SIG-M5 (cell line): ENCODE measurements around the gene TMIGD2.
"Not testable (repeated sequence)": the region's sequence is repeated elsewhere in the genome, so short reads cannot be mapped to it uniquely, and the experiment has no call there.

Experiments used
- DNase-seq: peaks from one replicate; lab custom pipeline; 2025; lab: John Stamatoyannopoulos, UW

The TMIGD2 gene, protein sequence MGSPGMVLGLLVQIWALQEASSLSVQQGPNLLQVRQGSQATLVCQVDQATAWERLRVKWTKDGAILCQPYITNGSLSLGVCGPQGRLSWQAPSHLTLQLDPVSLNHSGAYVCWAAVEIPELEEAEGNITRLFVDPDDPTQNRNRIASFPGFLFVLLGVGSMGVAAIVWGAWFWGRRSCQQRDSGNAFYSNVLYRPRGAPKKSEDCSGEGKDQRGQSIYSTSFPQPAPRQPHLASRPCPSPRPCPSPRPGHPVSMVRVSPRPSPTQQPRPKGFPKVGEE

DNA sequence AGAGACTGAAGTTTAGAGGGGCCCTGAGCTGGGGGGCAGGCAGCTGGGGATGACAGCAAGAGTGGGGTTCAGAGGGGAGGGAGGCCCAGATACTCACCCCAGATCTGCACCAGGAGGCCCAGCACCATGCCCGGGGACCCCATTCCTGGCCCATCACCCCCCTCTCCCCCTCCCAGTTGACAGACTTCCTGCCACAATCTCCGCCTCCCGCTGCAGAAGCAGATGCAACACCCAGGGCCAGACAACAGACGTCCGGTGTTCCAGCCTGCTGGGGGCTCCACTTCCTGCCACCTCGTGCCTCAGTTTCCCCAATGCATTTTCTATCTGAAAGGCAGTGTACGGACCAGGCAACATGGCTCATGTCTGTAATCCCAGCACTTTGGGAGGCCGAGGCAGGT, at the start of gene TMIGD2:
Gene TMIGD2, minus strand, starts transcription at position 147 of the 398 bp plus-strand sequence. Its CDS starts 4 bp downstream, at position 143.
- no peak for DNase-seq

DNA sequence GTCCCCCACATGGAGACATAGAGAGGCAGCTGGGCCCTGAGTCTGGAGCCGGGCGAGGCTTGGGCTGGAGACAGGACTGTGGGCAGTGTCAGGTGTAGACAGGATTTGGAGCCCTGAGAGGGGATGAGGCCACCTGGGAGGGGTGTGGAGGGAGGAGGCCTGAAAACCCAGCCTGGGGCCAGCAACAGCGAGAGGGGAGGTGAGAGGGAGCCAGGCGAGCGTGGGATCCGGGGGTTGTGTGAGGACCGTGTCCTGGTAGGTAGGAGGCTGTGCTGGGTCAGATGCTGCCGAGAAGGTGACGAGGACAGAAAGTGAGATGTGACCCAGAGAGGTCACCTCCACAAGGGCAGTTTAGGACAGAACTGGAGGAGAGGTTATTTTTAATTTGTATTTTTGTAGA, 48.5 kb upstream of the TMIGD2 start:
- no peak for DNase-seq

DNA sequence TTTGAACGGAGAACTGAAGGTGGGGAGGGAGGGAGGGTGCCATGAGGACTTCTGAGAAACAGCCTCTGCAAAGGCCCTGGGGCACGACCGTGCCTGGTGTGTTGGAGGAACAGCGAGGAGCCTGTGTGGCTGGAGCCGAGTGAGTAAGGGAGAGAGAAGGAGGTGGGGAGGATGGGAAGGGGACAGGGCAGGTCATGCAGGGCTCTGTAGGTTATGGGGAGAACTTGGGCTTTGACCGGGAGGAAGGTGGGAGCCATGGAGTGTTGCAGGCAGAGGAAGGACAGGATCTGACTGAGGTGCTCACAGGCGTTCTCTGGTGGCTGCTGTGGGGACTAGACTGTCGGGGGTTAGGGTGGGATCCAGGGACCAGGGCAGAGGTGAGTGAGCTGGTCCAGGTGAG, 47.9 kb upstream of the TMIGD2 start:
- no peak for DNase-seq

DNA sequence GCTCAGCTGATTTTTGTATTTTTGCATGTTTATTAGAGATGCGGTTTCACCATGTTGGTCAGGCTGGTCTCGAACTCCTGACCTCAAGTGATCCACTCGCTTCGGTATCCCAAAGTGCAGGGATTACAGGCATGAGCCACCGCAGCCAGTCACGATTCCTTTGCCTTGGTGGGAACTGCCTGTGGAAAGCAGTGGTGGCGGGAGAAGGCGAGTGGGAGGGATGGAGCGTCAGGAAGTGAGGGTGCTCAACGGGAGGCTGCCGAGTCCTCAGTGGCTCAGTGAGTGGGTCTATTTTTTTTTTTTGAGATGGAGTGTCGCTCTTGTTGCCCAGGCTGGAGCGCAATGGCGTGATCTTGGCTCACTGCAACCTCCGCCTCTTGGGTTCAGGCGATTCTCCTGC, 47.0 kb upstream of the TMIGD2 start:
- DNase-seq, result not testable (repeated sequence)

DNA sequence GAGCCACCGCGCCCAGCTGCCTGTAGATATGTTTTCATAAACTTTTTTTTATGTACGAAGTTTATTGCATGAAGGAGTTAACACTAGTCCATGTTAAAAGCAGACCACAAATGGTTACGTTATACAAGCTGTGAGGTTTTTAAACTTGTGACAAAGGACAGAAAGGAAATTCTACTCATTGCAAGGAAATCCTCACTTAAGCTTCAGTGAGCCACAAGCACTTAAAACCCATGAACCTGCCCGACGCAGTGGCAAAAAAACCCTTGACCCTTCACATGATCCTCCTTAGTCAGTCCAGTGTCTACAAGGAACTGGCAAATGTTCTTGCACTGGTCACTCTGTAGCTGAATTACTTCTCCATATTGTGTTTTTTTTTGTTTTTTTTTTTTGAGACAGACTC, 45.3 kb upstream of the TMIGD2 start:
- DNase-seq, result no peak

DNA sequence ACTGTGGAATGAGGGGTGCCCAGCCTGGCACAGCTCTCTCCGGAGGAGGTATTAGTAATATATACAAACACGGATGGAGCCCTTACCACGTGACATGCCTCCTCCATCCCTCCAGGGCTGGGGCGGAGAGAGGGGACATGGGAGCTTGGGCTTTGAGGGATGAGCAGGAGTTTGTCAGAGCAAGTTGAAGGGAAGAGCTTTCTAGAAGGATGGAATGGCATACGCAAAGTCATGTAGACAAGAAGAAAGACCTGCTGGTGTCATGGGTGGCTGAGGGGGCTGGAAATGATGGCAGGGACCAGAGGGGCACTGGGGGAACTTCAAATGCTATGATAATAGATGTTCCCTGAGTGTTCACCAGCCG, 43.8 kb upstream of the TMIGD2 start:
- DNase-seq, result no peak

DNA sequence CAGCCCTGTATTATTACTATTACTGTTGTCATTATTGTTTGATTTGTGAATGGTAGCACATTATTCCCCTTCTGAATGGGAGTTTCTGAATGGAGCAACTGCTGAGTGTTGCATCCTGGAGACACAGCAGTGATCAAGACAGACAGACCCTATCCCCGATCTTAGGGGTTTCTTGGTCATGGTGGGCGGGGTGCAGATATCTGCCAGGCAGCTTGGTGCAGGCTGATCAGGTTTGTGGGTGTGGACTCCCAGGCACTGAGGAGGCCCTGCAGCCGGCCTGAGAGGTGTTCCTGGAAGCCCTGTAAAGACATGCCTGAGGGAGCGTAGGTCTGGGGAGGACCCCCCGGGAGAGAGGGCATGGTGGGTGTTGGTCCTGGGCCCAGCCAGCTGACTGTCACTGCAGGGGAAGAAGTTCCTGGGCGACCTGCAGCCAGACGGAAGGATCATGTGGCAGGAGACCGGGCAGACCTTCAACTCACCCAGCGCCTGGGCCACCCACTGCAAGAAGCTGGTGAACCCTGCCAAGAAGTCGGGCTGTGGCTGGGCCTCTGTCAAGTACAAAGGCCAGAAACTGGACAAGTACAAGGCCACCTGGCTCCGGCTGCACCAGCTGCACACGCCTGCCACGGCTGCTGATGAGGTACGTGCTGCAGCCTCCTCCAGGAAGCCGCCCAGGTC, 43.3 kb upstream of the TMIGD2 start:
- DNase-seq, result no peak

DNA sequence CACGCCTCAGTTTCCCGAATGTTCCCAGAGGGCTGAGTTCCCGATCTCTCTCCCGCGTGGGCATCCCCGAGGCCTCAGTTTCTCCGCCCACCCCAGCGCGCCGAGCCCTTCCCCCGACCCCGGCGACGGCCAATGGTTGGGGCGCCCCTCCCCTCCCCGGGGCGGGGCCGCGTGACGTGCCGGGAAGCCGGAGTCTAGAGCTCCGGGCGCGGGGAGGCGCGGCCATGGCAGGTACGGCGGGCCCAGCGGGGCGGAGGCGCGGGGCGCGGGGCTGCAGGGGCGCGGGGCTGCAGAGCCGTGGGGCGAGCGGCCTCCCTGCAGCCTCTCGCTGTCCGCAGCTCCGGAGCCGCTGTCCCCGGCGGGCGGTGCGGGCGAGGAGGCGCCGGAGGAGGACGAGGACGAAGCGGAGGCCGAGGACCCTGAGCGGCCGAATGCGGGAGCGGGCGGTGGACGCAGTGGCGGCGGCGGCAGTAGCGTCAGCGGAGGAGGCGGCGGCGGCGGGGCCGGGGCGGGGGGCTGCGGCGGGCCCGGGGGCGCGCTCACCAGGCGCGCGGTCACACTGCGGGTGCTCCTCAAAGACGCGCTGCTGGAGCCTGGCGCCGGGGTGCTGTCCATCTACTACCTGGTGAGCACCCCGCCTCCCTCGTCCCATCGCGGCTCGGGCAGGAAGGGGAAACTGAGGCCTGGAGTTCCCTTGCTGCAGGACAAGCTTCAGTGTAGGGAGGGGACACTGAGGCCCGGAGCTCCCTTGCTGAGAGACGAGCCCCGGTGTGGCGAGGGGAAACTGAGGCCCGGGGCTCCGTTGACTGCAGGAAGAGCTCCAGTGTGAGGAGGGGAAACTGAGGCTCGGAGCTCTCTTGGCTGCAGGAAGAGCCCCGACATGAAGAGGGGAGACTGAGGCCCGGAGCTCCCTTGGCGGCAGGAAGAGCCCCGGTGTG, 41.5 kb upstream of the TMIGD2 start, which contains the start of gene MPND:
Gene MPND, plus strand, starts transcription at position 193 of the 938 bp plus-strand sequence. Its CDS starts 32 bp downstream, at position 225.
- no peak for DNase-seq

DNA sequence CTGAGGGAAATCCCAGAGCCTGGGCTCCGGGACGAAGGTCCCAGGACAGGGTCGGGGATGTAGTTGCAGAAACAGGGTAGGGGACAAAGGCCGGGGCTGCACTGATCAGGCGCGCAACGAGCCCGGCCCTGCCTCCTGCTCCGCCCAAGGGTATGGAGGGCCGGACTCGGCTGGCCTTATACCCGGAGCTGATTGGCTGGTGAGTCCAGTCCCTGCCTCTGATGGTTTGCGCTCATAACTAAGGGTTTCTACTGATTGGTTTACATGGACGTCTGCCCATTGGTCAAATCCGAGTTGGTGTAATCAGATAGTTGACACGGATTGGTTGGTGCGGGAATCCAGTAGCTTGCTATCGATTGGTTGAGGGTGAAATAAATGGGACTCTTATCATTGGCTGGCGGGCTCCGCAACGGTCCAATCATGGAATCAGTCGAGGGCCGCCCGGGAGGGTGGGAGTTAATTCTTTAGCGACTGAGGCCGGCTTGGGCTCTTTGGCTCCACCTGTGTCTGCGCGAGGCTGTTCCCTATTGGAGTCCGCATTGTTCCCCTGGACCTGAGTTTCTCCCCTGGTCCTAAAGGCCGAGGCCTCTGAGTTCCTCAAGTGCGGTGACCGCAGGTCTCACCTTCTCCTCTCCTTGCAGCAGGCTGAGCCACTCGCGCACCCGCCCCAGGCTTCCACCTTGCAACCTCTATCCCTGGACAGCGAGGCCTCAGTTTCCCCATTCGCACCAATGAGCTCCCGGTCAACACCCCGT, 40.6 kb upstream of the TMIGD2 start:
- DNase-seq, result peak; percentile 97

DNA sequence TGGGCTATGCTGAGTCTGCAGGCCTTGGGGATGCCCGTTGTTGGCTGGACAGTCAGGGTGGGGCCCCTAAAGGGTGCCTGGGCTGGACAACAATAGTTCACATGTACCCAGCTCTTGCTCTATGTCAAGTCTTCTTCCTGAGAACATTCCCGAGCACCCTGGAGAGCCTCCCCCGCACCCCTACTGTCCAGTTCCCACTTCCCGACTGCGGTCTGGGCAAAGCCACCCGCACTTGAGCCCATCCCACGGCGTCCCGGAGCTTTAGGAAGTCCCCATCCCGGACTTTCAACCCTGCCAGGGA, 40.1 kb upstream of the TMIGD2 start:
- DNase-seq, result no peak

DNA sequence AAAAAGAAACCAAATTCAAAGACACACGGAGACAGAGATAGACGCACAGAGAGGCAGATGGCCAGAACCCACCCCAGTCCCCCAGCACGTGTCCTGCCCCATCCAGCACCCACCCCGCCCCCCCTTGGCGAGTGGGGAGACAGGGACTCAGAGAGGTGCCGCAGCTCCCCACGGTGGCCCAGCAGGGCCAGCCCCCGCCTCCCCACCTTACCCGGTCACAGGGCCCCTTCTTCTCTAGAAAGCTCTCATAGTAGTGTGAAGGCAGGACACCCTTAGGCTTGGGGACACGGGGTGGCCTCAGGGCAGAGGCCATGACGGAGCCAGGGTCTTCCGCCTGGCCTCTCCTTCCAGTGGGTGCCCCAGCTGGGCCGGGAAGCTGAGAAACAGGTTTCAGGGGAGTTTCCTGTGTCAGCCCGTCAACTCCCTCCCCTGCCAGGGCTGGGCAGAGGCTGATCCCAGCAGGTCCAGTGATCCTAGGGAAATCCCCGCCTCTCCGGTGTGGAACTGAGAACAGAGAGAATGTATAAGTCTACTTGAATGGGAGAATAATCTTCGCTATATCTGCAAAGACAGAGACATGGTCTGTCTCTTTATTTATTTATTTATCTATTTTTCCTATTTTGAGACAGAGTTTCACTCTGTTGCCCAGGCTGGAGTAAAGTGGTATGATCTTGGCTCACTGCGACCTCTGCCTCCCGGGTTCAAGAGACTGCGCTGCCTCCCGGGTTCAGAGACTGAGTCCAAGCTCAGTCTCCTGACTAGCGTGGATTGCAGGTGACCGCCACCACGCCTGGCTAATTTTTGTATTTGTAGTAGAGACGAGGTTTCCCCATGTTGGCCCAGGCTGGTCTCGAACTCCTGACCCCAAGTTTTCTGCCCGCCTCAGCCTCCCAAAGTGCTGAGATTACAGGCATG, 36.5 kb upstream of the TMIGD2 start, which contains the start of gene STAP2:
Gene STAP2, minus strand, starts transcription at position 387 of the 915 bp plus-strand sequence. Its CDS starts 74 bp downstream, at position 313.
- no peak for DNase-seq

DNA sequence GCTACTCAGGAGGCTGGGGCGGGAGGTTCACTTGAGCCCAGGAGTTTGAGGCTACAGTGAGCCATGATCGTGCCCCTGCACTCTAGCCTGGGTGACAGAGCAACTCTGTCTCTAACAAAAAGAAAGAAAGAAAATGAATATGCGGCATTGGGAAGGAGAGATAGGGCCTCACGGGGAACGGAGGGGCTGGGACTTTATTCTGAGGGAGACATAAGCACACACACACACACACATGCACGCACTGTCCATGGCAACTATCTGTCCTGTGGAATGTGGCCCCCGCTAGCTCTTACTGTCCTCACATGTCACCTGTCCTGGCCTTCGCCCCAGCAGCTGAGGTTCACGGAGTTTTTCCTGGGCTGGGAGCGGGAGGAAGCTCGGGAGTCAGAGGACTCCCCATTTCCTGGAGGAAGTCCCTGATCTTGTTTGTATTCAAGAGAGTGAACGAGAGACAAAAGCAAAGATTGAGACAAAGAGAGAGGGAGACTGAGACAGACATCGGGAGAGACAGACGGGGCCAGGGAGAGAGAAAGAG, 35.8 kb upstream of the TMIGD2 start:
- DNase-seq, result no peak

DNA sequence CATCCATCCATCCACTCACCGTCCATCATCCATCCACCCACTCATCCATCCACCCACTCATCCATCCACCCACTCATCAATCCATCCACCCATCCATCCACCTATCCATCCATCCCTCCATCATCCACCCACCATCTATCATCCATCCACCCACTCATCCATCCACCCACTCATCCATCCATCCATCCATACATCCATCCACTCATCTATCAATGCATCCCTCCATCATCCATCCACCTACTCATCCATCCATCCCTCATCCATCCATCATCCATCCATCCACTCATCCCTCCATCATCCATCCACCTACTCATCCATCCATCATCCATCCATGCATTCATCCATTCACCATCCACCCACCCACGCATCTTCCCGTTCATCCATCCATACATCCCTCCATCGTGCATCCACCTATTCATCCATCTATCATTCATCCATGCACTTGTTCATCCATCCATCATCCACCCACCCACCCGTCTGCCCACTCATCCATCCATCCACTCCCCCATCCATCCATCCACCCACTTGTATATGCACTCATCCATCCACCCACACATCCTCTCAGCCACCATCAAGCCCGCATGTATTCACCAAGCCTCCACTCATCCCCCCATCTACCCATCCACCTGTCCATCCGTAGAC, 32.9 kb upstream of the TMIGD2 start:
- no peak for DNase-seq

DNA sequence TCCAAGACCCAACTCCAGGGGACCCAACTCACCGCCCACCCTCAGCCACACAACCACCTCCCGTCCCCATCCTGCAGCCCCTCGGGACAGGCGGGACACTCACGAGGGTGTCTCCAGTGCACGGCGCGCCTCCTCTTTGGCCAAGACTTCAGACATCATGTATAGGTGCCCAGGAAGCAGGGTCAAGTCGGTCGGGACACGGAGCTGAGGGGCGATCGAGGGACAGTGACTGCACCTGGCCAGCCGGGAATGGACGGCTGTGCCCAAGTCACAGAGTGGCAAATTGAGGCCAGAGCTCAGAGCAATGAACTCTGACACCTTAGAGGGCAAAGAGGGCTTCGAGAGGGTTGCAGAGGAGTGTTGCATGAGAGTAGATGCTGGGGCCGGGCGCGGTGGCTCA, 27.7 kb upstream of the TMIGD2 start:
- DNase-seq, result no peak

DNA sequence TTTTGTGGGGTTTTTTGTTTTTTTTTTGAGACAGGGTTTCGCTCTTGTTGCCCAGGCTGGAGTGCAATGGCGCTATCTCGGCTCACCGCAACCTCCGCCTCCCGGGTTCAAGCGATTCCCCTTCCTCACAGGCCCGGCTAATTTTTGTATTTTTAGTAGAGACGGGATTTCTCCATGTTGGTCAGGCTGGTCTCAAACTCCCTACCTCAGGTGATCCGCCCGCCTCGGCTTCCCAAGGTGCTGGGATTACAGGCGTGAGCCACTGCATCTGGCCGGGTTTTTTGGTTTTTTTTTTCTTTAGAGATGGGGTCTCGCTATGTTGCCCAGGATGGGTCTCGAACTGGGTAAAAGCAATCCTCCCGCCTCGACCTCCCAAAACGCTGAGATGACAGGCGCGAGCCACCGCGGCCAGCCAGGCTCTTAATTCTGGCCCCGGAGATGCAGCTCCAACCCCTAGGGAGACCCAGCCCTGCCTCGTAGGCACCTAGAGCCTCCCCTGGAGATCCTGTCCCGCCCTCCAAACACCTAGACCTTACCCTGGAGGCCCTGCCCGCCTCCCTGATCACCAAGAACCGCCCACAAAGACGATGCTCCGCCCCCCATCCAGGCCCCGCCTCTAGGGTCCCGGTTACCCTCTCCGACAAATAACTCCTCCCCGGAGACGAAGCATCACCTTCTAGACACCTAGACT, 26.9 kb upstream of the TMIGD2 start:
- DNase-seq, result not testable (repeated sequence)

DNA sequence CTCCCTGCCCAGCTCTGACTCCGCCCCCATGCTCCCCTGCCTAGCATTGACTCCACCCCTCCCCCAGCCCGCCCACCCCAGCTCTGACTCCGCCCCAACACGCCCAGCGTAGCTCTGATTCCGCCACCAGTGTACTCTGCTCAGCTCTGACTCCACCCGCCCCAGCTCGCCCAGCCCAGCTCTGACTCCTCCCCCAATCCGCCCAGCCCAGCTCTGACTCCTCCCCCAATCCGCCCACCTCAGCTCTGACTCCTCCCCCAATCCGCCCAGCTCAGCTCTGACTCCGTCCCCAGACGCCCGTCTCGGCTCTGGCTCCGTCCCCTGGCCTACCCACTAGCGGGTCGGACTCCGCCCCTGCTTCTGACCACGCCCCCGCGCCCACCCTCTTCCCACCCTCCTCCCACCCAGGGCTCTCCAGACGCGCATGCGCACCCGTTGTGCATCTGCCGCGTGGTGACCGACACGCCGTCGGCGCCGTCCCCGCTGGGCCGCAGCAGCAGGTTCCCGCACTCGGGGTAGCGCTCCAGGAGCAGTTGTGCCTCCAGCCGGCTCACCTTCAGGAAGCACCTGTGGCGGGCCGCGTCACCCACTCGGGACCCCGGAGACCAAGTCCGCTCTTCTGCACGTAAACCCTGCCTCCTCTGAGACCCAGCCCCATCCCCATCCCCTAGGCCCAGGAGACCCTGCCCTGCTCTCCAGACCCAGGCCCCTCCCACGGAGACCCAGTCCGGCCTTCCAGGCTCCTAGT, 26.2 kb upstream of the TMIGD2 start:
- no peak for DNase-seq

DNA sequence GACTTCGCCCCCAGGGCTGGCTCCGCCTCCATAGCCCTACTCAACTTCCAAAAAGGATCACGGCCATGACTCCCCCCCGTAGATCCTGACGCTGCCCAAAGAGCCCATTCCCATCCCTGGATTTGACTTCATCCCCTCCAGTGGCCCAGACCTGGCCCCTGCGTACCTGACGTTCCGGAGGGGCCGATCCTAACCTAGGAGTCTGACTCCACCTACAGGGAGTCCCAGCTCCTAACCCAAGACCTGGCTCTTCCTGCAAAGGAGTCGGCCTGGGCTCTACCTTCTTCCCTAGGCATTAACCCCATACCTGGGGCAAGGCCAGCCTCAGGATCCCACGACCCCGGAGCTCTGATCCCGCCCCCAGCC, 25.7 kb upstream of the TMIGD2 start:
- no peak for DNase-seq

DNA sequence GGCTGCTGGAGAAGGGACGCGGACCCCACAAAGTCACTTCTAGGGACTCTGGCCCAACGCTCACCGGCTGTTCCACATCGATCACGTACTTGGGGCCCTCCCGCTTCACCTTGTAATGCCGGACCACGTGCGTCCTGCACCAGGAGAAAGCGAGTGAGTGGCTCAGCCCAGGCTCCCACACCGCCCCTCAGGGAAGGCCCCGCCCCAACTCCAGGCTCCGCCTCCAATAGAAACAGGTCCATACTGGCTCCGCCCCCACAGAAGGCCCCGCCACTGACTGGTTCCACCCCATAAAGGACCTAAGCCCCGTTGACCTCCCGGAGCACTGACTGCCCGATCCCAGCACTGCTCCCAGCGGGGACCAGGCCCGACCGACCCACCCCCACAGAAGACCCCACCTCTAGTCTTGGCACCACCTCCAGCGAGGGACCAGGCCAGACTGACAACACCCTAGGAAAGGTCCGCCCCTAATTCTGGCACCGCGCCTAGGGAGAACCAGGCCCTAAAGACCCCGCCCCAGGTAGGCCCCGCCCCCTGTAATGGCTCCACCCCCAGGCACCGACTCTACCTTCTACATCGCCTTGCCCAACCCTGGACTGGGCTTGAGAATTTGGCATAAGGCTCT, 25.2 kb upstream of the TMIGD2 start:
- no peak for DNase-seq
